Measurements from ENCODE around the gene ADGRV1. TPM values are rescaled to one million over a fixed set of nuclear protein-coding genes. Genes with fewer than 3 reads are reported as not detected.

ADGRV1 gene
- polyA plus RNA-seq, 4 donors = 10.7 to 13.9 (median 11.3) TPM

GRCh38 chr5:91089758-91090157 lies 531.2 kb downstream of the ADGRV1 start:
- DNase-seq (ENCODE audit: low read depth in 4 of 4, low spot score in 2 of 4) = no peak

DNA sequence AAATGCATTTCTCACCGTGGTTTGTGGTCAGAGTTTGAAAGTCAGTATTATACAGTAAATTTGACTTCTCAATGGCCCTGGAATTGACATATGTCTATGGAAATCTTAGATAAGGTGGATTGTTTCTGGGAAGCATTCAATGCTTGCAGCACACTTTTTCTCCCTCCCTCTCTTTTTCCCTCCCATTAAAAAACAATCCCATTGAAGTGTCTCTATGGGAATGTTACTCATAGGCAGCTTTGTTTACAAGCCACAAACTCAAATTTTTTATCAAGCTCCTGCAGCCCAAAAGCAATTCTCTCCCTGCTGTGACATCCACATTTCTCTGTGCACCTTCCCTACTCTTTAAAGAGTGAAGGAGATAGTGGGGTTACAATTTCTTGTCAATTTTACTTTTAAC lies 532.4 kb downstream of the ADGRV1 start:
- DNase-seq (ENCODE audit: low read depth in 4 of 4, low spot score in 2 of 4) = no peak

DNA sequence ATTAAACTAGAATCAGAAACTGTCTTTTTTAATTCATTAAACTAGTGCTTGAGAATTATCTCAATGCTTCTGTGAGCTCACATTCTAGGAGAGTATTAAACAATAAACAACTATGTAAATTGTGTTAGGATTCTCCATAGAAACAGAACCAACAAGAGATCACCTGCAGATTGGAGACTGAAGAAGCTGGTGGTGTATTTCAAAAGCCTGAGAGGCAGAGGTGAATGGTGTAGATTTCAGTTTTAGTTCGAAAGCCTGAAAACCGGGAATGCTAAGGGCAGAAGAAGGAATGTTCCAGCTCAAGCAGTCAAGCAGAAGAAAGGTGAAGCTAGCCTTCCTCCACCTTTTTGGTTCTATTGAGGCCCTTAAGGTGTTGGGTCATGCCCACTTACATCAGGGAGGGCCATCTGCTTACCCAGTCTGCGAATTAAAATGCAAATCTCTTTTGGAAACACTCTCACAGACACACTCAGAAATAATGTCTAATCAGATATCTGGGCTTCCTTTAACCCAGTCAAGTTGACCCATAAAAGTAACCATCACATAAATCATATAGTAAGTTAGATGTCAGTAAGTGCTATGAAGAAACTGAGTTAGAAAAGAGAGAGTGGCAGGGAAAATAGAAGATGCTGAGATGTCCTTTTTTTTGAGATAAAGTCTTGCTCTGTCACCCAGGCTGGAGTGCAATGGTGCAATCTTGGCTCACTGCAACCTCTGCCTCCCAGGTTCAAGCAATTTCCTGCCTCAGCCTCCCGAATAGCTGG lies 533.1 kb downstream of the ADGRV1 start:
- DNase-seq (ENCODE audit: low read depth in 4 of 4, low spot score in 2 of 4) = no peak

DNA sequence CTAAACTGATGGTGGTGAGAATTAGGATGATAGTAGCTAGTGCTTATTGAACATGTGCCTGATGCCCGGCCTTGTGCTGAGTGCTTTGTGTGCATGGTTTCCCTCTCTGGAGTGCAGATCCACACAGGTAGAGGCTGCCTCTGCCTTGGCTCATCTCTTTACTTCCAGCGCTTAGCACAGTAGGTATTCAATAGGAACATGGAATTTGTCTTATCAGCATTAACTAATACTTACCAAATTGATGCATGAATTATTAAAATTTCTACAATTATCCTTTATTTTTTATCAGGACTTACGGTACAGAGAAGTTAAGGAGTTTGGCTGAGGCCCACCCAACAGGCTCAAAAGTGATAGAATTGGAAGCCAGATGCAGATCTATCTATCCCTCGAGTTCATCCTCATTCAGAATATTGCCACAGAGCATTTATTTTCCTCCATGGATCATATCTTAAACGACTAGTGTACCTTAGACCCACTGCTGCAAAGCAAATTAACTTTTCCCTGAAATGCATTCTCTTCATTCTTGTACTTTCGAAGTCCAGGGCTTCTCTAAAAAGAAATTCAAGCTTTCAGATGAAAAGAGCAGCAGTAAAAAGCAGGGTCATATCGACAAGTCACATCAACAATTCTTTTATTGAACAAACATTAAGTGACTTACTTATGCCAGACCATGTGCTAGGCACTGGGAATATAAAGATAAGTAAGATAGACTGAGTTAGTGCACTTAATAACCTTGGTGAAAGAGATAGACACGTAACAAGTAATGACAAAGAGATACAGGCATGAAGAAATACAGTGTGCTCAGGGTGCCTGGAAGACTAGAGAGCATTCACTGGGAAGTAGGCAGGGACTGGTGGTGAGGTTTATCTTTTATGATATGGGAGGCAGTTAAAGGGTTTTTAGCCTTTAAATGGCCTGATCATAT lies 534.5 kb downstream of the ADGRV1 start:
- DNase-seq (ENCODE audit: low read depth in 4 of 4, low spot score in 2 of 4) = no peak

DNA sequence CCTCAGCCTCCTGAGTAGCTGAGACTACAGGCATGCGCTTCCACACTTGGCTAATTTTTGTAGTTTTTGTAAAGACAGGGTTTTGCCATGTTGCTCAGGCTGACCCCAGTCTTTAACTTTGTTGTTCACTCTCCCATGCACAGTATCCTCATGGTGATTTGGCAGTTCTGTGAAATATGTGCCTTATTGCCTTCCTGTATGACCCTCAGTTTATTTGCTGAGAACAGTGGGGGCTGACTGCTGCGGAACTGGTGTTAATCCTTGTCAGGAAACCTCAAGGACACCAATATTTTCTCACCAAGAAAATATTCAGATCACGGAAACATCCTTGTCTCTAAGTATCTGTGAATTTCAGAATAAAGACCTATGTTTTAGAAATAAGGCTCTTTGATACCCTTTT lies 536.7 kb downstream of the ADGRV1 start:
- DNase-seq (ENCODE audit: low read depth in 4 of 4, low spot score in 2 of 4) = no peak

GRCh38 chr5:91095786-91096385 lies 537.3 kb downstream of the ADGRV1 start:
- DNase-seq (ENCODE audit: low read depth in 4 of 4, low spot score in 2 of 4) = no peak

GRCh38 chr5:91098541-91098940 lies 539.9 kb downstream of the ADGRV1 start:
- no peak for DNase-seq (ENCODE audit: low read depth in 4 of 4, low spot score in 2 of 4)

DNA sequence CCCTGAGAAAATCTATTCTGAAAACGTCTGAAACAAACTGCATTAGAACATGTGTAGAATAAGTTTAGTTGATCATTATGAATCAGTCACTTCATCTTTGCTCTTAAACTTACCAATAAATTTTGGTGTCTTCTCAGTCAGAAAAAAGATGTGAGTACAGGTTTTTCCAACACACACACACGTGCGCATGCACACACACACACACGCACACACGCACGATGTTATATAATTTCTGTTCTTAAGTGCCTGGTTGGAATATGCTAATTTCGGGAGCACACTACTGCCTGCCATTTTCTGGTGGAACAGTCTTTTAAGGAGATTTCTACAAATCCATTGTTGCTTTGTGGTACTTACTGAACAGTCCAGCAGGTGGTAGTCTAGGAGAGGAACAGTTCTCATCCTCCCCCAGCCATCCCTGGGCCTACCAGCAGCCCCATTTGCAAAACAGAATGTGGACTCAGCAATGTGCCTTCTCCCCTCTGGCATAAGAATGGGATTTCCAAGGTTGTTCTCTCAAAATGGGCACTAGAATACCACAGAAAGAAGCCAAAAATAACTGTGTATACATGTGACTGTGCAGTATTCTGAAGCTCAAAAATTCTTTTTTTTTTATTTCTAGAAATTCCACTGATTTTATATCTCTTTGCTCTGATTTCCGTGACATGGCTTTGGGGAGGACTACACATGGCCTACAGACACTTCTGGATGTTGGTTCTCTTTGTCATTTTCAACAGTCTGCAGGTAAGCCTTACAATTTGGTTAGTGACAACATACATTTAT lies 543.2 kb downstream of the ADGRV1 start:
- DNase-seq (ENCODE audit: low read depth in 4 of 4, low spot score in 2 of 4) = peak; percentile 37 to 63 (median 53)

GRCh38 chr5:91103353-91104061 lies 544.9 kb downstream of the ADGRV1 start:
- no peak for DNase-seq (ENCODE audit: low read depth in 4 of 4, low spot score in 2 of 4)

DNA sequence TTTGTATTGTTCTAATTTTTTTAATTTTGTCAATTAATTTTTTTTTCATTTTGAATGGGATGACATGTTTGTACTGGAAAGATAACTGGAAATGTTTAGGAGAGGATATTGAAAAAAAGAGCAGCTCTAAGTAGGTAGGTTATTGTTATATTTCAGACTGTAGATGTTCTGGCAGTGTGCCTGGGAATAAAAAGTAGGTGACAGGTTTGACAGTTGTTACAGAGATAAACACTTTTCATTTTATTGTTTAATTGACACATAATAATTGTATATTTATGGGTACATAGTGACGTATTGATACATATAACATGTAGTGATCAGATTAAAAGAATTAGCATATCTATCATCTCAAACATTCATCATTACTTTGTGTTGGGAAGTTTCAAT lies 545.5 kb downstream of the ADGRV1 start:
- no peak for DNase-seq (ENCODE audit: low read depth in 4 of 4, low spot score in 2 of 4)

GRCh38 chr5:91106842-91107511 lies 548.4 kb downstream of the ADGRV1 start:
- DNase-seq (ENCODE audit: low read depth in 4 of 4, low spot score in 2 of 4) = no peak

DNA sequence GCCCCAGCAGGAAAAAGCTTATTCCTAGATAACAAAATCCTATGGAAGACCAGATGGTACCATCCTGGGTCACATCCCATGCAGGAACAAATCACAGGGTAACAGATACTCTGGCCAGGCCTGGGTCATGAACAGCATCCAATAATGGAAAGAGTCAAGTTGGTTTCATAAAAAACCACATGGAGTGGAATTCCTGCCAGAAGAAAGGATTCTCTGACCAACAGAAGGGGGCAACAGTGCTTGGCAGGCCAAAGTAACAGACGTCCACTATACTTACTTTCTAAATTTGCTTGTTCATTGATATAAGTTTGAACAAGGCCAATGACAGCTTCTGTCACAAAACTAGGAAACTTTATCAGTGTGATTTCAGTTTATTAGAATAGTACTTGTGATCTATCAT lies 551.0 kb downstream of the ADGRV1 start:
- DNase-seq (ENCODE audit: low read depth in 4 of 4, low spot score in 2 of 4) = no peak

- DNase-seq (ENCODE audit: low read depth in 4 of 4, low spot score in 2 of 4) = no peak
Measured at GRCh38 chr5:91110686-91111085, 552.1 kb downstream of the ADGRV1 start.

DNA sequence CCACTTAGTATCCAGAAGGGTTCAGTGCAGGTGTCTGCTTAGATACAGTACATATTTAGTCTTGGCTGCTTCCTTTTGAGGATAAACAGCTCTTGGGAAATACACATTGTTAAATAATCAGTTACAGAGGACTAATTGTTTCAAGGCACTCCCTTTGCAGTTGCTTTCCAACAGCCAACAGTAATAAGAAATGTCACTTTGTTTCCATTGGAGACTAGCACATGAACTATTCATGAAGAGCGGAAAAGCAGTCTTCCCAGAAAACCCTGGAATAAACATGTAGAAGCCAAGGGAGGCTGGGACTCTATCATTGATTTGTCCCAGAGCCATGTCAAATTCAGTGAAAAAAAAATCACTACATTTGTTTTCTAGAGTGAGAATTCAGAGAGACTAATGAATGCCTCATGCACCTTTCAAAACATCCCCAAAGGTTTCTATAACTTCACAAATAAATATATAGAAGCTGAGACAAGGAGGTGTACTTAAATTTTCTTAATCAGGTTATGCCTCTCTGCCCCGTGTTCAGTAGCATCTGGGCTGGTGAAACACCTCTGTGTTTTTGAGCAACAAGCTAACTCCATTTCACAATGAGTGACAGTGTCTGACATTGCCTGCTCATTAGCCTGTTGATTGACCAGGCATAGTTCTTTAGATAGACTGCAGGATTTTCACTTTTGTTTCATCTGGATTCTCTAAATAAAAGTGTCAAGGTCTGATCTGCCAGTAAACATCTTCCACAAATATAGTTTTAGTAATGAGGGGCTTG lies 553.1 kb downstream of the ADGRV1 start:
- DNase-seq (ENCODE audit: low read depth in 4 of 4, low spot score in 2 of 4) = no peak

GRCh38 chr5:91114658-91115057 lies 556.1 kb downstream of the ADGRV1 start:
- no peak for DNase-seq (ENCODE audit: low read depth in 4 of 4, low spot score in 2 of 4)

DNA sequence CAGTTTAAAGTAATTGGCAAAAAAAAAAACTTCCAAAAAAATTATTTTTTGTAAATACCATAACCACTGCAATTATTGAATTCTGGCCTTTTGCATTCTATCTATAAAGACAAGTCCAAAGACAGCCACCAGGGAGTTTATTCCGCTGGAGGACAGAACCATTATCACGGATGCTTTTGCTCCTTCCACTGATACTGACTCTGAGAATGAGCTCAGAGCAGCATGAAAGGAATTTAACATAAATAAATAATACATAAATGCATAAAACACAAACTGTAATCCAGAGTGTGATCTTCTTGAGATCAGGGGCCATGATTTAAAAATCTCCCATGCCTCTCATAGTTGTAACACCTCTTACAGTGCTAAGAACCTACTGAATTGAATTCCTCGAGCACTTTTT lies 559.8 kb downstream of the ADGRV1 start:
- no peak for DNase-seq (ENCODE audit: low read depth in 4 of 4, low spot score in 2 of 4)

DNA sequence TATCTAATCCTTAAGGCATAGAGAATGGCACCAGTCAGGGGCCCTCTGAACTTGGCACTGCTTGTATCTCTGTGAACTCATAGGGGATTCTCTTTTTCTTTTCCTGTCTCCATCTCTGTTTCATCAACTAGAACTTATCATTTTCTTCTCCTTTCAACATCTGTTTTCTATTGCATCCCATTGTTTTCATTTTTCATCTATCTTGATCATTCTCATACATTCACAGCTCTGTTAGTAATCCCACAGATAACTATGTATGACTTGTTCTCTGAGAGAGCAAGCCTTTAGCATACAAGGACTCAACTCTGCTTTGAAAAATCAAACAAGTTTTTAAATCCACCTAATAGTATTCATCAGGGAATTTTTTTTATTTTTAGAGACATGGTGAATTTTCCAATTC lies 560.2 kb downstream of the ADGRV1 start:
- no peak for DNase-seq (ENCODE audit: low read depth in 4 of 4, low spot score in 2 of 4)

- DNase-seq (ENCODE audit: low read depth in 4 of 4, low spot score in 2 of 4) = no peak
Measured at GRCh38 chr5:91119217-91119616, 560.6 kb downstream of the ADGRV1 start.

Data from left renal cortex interstitium (tissue), 4 donors.